HG03103 (cell line): Measurements from ENCODE around the gene DNAH2.

ENCODE experiments used
- ATAC-seq: cut with Tn5 transposase; IDR thresholded peaks from one replicate; pipeline ENCODE4 v1.9.1; 2021; ENCODE audit warnings: low read depth; ENCODE audit not compliant: unreplicated experiment

The DNAH2 gene

DNA sequence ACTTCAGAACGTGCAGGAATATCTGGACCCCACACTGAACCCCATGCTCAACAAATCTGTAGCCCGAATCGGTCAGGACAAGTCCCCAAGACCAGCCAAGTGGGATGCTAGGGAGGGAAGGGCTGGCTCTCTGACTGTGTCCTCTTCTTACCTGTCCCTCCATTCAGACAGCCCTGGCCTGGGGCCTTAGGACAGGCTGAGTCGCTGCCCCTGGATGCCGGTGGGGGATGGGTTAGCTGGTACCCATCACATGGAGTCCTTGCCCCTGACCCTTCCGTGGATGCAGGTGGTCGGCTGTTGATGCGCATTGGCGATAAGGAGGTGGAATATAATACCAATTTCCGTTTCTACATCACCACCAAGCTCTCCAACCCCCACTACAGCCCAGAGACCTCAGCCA, 100.5 kb downstream of the DNAH2 start:
- ATAC-seq = no peak

DNA sequence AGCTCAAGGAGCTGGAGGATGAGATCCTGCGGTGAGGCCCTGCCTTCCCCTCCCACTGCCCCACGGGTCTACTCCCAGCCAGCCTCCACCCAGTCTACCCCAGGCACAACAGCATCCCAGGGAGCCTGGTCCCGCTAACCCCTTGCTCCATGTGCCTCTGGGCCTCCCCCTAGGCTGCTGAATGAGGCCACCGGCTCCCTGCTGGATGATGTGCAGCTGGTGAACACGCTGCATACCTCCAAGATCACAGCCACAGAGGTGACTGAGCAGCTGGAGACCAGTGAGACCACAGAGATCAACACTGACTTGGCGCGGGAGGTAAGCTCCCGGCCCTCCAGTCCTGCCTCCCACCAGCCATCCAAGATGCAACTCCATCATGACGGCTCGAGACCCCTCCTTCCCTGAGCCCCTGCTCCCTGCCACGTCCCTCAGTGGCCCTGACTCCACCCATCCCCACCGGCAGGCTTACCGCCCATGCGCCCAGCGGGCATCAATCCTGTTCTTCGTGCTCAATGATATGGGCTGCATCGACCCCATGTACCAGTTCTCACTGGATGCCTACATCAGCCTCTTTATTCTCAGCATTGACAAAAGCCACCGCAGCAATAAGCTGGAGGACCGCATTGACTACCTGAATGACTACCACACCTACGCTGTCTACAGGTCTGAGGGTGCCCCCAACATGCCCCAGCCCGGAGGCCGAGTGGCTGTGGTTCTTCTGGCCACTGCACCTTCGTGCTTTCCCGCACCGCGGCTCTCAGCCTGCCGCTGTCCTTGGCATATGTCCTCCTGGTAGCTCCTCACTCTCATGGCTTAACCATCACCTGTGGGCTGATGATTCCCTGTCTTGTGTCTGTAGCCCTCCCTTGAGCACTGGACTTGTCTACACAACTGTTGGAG, 101.5 kb downstream of the DNAH2 start:
- ATAC-seq = no peak

DNA sequence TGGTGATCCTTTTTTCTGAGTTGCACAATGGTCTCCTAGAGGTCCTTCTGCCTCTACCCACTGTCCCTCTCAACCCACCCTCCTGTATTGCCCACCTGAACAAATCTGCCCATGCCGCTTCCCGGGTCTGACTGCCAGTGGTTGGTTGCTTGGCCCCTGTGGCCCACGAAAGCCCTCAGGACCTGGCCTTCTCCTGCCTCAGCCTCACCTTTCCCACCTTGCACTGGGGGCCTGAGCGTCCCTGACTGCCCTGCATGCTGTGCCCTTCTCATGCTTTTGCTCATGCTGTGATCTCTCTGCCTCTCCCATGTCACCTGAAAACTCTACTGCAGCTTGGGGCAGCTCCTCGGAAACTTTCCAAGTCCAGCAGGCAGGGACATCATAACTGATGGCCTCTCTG, 102.7 kb downstream of the DNAH2 start:
- no peak for ATAC-seq

DNA sequence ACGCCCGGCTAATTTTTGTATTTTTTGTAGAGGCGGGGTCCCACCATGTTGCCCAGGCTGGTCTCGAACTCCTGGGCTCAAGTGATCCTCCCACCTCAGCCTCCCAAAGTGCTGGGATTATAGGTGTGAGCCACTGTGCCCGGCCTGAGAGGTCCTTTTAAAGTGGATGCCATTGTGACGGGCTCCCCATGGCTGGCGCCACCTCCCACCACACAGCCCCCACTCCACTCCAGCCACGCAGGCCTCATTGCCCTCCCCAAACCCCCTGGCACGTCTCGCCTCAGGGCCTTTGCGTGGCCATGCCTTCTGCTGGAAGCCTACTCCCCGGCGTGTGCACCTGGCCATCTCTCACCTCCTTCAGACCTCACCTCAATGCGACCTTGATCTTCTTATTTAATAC, 104.6 kb downstream of the DNAH2 start:
- no peak for ATAC-seq

DNA sequence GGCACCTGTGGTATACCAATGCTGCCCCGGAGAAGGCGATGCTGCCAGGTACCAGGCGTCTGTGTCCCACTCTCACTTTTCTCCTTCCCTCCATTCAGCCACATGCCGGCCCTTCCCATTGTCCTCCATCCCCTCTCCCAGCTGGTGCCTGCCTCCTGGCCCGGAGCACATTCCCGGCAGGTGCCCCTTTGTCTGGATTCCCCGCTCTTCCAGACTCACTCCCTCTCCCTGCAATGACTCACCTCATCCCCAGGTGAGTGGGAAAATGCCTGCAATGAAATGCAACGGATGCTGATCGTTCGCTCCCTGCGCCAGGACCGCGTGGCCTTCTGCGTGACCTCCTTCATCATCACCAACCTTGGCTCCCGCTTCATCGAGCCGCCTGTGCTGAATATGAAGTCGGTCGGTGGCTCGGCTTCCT, 106.0 kb downstream of the DNAH2 start:
- ATAC-seq = no peak

DNA sequence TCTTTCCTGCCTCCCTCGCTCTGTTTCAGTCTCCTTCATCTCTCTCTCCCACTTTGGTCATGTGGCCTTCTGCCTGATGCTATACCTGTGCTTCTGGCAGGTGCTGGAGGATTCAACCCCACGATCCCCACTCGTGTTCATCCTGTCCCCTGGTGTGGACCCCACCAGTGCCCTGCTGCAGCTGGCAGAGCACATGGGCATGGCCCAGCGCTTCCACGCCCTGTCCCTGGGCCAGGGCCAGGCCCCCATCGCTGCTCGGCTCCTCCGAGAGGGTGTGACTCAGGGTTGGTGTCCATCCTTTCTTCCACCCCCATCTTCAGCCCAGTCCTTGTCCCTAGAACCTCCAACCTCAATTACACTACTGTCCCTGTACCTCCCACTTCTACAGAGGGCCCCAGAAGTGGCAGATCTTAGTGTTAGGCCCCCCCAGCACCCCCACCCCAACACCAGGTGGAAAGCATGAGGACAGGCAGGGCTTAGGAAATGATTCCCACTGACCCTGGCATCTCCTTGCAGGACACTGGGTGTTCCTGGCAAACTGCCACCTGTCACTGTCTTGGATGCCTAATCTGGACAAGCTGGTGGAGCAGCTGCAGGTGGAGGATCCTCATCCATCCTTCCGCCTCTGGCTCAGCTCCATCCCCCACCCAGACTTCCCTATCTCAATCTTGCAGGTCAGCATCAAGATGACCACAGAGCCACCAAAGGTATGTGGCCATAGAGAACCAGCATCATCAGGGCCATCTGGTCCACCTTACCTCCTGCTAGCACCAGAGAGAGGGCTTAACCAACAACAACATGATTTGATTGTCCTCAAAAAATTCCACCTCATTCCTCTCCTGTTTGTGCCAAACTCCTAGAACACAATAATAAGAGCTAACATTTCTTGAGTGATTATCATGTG, 106.7 kb downstream of the DNAH2 start:
- ATAC-seq = no peak

DNA sequence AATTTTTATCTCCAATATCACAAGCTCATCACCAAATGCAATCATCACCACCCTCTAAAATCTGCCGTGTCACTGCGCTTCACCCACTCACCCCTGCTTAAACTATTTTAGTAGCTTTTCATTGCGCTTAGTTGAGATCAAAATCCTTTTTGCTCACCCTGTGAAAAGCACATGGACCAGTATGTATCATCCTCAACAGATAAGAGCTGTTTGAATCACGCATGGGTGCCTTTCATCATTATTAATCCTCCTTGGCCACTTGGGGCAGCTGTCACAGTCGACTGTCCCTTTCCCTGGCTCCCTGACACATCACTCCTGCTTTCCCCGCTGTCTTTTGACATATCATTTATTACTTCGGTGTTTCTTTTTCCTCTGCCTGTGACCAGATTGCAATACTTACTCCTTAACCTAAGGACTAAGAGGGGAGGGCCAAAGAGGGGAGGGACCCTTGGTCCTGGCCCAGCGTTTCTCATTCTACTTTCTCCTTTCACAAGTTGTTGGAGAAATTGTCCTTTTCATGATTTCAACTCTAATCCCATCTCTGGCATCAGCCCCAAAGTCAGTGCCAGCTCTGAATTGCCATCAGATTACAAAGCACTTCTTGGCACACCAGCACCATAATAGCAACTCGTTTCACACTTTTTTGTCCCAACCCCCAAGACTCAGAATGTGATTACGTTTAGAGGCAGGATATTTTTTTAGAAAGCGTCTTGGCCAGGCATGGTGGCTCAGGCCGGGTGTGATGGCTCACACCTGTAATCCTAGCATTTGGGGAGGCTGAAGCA, 107.9 kb downstream of the DNAH2 start:
- ATAC-seq = no peak

DNA sequence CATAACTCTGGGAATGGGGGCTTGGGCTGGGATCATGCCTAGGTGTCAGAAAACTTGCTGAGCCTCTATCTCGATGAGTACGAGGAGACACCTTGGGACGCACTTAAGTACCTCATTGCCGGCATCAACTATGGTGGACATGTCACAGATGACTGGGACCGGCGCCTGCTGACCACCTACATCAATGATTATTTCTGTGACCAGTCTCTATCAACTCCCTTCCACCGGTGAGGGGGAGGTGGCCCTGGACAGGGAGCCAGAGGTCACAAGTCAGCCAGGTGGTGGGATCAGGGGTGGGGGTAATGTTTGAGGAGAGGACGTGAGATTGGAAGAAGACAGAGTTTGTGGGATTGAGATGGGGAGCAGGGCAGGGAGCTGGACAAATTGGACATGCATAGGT, 113.1 kb downstream of the DNAH2 start:
- ATAC-seq = no peak

DNA sequence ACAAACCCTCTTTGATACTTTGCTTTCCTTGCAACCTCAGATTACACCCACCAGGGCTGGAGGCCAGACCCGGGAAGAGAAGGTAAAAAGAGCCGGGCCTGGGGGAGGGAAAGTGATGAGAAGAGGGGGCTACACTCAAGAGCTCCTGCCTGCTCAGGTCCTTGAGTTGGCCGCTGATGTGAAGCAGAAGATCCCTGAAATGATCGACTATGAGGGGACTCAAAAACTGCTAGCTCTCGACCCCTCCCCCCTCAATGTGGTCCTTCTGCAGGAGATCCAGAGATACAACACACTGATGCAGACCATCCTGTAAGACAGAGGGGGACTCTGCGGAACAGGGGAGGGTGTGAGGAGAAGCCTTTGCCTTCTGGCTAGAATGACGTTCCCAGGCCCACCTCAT, 113.7 kb downstream of the DNAH2 start:
- no peak for ATAC-seq

DNA sequence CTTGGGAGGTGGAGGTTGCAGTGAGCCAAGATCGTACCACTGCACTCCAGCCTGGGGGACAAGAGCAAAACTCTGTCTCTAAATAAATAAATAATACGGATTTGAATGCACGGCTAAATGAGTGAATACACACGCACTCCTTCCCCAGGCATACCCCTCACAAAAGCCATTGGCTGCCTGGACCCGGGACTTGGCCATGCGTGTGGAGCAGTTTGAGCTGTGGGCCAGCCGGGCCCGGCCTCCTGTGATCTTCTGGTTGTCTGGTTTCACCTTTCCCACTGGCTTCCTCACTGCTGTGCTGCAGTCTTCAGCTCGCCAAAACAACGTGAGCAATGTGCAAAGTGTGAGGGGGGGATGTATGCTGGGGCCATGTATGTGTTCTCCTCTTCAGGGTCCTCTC, 114.9 kb downstream of the DNAH2 start:
- no peak for ATAC-seq

DNA sequence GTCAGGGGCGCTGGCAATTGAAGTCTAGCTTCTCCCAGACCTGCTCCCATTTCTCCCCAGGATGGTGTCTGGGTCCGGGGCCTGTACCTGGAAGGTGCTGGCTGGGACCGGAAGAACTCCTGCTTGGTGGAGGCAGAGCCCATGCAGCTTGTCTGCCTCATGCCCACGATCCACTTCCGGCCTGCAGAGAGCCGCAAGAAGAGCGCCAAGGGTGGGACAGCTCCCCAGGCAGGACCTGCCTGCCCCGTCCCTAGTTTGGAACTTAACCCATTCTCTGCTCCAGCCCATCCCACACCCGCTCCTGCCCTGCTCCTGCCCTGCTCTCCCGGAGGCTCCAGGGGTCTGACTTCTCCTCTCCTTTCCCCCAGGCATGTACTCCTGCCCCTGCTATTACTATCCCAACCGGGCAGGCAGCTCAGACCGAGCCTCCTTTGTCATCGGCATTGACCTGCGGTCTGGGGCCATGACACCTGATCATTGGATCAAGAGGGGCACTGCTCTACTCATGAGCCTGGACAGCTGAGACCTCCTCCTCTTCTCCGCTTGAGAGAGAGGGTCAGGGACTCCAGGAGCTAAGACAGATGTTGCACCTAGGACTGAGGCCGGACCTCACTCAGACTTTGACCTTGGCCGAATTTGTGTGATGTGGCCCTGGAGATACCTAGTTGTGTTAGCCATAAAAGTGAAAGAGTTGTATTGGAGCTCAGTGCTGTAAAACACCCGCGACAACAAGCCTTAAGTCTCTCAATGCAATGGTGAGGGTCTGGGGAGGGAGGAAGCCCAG, 115.7 kb downstream of the DNAH2 start:
- no peak for ATAC-seq

DNA sequence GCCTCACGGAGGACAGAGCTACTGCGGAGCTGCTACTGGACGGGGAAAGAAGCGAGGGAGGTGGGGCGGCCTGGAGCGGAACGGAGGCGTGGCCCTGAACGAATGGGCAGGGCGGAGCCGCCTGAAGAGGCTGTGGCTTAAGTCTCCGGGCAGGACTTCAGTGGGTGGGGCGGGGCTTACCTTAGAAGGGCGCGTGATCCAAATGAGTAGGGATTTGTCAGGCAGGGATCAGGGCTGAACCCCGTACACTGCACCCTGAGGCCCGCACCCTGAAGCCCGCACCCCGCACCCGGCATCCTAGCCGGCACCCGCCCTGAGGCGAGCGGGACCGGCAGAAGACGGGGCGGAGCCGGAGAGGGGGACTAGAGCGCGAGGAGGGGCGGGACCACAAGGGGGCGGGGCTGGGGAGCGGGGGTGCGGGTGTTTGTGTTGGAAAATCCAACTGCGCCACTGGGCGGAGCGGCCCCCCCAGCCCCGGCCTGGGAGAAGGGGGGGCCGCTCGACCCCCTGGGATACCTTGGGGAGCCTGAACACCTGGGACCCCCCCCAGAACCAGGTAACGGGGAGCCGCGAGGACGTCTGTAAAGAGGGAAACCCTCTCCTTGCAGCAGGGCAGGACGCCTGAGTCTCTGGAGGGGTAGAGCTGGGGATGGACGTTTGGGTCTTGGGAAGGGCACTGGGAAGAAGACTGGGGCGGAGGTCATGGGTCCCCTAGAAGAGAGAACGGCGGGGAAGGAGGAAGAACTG, 116.4 kb downstream of the DNAH2 start, which contains the start of gene KDM6B:
Gene KDM6B (plus strand): TSS at position 423 of the 747 bp plus-strand sequence. CDS start 11,338 bp downstream, outside the sequence.
- ATAC-seq = peak; percentile 42

DNA sequence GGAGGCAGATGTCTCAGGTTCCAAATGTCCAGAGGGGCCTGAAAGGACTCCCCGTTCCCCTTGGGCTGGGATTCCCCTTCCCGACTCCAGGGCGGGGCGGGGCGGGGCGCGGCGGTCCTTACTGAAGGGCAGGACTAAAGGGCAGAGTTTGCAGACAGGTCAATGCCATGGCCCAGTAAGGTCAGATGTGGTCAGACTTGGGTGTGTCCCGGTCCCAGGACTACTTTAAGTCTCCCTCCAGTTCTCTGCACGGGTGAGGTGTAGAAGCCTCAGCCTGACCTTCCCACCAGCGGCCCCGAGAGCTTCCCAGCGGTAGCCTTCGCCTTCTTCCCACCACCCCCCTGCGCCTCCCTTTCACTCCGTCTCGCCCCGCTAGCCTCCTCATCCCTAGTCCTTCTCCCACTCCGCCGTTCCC, 117.0 kb downstream of the DNAH2 start:
- ATAC-seq = no peak

DNA sequence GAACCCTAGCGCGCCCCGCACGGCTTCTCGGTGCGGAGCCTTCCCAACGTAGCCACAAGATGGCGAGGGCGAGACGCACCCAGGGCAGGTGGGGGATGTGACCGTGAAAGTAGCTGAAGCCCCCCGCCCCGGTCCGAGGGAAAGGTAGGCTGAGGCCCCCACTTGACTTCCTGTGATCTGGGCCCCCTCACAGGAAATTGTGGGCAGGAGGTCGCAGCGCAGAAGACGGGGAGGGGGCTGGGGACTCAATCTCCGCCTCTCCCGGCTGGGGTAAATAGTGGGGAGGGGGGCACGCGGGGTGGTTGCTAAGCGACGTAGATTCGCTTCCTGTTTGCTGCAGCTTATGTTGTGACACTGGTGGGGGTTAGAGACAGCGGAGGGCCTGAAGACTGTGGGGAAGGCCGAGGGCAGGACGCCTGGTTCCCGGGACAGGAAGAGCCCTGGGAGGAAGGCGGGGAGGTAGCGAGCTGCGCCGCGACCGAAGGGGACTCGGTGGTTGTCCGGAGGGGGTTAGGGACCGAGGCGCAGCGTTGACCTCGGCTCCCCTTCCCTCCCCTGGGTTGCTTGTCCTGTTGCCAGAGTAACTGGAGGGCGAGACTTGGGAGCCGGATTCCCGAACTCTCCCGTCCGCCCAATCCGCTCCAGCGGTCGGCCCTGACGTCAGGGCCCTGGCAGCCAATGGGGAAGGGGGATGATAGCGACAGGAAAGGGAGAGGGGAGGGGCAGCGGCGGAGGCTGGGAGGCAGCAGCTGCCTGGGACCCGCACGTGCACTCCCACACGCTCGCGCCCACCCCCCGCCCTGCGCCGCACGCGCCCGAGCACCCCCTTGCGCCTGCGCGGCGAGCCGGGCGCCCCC, 117.6 kb downstream of the DNAH2 start:
- peak; percentile 35 for ATAC-seq

DNA sequence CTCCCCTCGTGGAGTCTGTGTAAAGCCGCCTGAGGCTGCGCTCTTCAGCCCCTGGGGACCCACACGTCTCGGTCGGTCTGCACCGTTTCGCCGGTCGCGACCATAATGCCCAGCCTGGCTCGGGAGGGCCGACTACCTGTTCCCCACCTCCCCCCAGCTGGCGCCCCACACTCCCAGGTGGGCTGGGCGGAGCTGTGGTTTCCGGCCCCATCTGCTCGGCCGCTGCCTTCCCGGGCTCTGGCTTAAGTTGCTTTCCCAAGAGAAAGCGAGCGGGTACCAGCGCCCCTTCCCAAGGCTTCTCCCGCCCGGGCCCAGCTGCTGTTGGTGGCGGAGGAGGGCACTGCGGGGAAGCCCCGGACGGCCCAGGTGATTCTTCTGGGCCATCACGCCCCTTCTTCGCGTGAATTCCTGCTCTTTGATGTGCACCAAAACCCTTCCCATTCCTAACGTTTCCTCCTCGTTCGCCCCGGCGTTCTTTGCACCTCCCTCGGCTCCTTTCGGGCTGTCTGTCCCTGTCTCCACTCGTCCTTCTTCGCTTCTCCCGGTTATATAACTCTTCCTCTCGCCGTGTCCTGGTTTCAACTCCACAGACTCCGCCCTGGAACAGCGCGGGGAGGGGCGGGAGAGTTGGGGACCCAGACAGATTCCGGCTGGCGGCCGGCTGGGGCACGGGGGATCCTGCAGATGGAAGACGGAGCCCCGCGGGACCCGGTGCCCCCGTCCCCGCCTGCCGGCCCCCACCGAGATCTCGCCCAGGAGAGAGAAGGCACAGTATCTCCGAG, 118.5 kb downstream of the DNAH2 start:
- ATAC-seq = peak; percentile 14

DNA sequence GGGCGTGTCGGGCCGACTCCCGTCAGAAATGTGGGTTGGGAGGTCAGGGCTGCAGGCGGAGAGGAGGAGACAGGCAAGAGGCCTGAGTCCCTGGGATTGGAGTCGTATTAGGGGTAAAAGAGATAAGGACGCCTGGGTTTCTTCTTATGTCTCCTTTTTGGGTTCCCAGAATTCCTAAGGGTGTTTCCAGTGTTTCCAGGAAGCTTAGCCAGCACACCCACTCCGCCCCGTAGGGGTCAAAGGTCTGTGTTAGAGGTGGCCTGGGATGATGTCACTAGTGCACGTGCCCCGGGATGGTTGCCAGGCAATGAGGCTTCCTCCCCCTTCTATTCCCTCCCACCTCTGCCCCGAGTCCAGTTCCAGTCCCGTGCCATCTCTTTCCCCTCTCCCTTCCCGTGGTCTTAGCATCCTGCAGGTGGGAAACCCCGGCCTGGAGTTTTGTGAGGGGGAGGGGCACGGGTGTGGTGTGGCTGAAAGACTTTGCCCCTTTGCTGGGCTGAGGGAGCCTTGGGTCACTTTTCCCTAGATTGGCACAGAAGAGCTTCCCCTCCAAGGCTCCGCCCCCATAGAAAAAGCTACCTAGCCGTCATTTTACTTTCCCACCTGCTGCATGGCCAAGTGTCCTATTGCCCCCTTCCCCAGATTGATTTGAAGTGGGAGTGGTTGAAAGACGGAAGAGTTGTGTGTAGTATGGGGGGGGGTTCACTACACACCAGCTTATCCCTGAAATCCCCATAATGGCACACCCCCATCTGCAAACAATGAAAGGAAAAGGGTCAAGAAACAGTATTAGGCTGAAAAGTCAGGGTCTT, 119.3 kb downstream of the DNAH2 start:
- no peak for ATAC-seq
